Osteocyte (in vitro differentiated cells): Measurements from ENCODE around the gene SAMD1. TPM values are rescaled to one million over a fixed set of nuclear protein-coding genes. Genes with fewer than 3 reads are reported as not detected.

Experiments
- DNase-seq: peaks from one replicate; pipeline ENCODE4 v3.0.0; 2021; ENCODE audit warnings: mixed read lengths; ENCODE audit not compliant: unreplicated experiment; ENCODE audit errors: extremely low spot score
- H3K27ac Mint-ChIP-seq: one replicate; pipeline ENCODE4 v1.8.0; 2021; ENCODE audit warnings: mild to moderate bottlenecking, mixed read lengths; ENCODE audit not compliant: unreplicated experiment
- H3K27me3 Mint-ChIP-seq: one replicate; pipeline ENCODE4 v1.8.0; 2021; ENCODE audit warnings: mixed read lengths; ENCODE audit not compliant: unreplicated experiment
- H3K36me3 Mint-ChIP-seq: one replicate; pipeline ENCODE4 v1.8.0; 2021; ENCODE audit warnings: mixed read lengths; ENCODE audit not compliant: unreplicated experiment
- H3K4me1 Mint-ChIP-seq: one replicate; pipeline ENCODE4 v1.8.0; 2021; ENCODE audit warnings: mixed read lengths; ENCODE audit not compliant: unreplicated experiment
- H3K4me3 Mint-ChIP-seq: one replicate; pipeline ENCODE4 v1.8.0; 2021; ENCODE audit warnings: mild to moderate bottlenecking, moderate library complexity, mixed read lengths; ENCODE audit not compliant: unreplicated experiment
- H3K9me3 Mint-ChIP-seq: one replicate; pipeline ENCODE4 v1.8.0; 2021; ENCODE audit warnings: mixed read lengths; ENCODE audit not compliant: unreplicated experiment
- total RNA-seq: library from RNA; stranded (reverse); gene quantifications from 2 replicates; pipeline ENCODE4 v1.2.1, GENCODE V29; 2021
- TF ChIP-seq, protein P1 (sequence below): fragments of 200-600 bp; sonication (generic); IDR thresholded peaks from 2 replicates; pipeline ENCODE4 v1.5.0; 2021; ENCODE audit warnings: antibody characterized with exemption, mild to moderate bottlenecking, moderate library complexity

SAMD1 gene
- total RNA-seq, 1 donor from 2014 or later: 34.9 TPM

DNA sequence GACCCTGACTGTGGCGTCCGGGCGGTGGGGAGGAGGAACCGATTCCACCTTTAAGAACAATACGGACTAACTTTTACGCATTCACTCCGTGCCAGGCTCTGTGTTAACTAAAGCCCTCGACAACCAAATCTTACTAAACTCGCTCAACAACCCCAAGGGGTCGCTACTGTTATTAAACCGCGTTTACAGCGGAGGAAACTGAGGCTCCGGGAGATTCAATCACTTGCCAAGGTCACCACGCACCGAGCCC, 1.2 kb downstream of the SAMD1 start:
- TF ChIP-seq, protein P1, sequence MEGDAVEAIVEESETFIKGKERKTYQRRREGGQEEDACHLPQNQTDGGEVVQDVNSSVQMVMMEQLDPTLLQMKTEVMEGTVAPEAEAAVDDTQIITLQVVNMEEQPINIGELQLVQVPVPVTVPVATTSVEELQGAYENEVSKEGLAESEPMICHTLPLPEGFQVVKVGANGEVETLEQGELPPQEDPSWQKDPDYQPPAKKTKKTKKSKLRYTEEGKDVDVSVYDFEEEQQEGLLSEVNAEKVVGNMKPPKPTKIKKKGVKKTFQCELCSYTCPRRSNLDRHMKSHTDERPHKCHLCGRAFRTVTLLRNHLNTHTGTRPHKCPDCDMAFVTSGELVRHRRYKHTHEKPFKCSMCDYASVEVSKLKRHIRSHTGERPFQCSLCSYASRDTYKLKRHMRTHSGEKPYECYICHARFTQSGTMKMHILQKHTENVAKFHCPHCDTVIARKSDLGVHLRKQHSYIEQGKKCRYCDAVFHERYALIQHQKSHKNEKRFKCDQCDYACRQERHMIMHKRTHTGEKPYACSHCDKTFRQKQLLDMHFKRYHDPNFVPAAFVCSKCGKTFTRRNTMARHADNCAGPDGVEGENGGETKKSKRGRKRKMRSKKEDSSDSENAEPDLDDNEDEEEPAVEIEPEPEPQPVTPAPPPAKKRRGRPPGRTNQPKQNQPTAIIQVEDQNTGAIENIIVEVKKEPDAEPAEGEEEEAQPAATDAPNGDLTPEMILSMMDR: peak; percentile 40
- Mint-ChIP-seq H3K4me3 (peak overlapping the region; percentile 74), H3K27me3 (no peaks in the 10 kb centered on the region), H3K36me3 (peaks cover 11% of the 10 kb centered on the region), H3K9me3 (no peaks in the 10 kb centered on the region), H3K4me1 (peaks cover 15% of the 10 kb centered on the region), H3K27ac (peak overlapping the region; percentile 42)
- DNase-seq: no peak

DNA sequence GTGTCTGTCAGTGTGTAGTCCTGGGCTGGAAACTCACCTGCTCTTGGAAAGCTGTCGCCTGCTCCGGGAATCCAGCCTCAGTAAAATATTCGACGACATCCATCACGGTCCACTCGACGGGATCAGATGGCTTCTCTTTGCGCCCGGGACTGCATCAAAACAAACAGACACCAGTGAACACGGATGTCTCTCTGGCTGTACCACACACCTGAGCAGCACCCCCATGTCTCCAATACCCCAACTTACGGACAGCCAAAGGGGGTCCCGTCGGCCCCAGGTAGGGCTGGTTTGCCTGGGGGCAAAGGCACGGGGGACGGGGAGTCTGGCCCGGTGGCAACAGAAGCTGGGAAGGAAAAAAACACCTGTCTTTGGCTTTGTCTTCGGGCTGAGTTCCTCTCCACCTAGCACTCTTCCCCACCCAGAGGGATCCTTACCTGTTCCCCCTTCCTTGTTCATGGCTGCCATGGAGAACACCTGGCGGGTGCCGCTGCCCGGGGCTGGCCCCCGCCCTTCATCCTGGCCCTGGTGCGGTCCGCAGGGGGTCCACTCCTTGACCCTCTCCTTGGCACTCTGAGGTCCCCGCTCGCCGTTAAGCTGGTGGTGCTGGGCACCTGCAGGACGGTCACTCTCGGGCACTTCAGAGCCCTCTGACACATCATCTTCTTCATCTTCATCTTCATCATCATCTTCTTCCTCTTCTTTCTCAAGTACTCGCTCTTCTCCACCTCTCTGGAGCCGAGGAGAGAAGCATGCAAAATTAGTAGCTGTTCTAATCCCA, 1.7 kb downstream of the SAMD1 start:
- H3K27ac Mint-ChIP-seq: peak overlapping the region; percentile 42

DNA sequence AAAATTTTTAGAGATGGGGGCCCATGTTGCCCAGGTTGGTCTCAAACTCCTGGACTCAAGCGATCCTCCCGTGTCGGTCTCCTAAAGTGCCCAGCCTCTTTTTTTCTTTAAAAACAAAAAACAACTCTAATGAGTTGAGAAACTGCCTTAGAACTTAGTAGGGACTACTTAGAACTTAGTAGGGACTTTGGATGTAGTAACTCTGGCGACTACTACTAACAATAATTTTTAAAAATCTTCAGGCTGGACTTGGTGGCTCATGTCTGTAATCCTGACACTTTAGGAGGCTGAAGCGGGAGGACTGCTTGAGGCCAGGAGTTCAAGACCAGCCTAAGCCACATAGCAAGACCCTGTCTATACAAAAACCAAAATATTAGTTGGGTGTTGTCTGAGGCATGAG, 4.5 kb downstream of the SAMD1 start:
- no peaks in the 10 kb centered on the region for H3K27me3 Mint-ChIP-seq
- no peak for DNase-seq
- H3K9me3 Mint-ChIP-seq: no peaks in the 10 kb centered on the region
- TF ChIP-seq, protein P1: no peak
- peaks cover 18% of the 10 kb centered on the region for H3K4me1 Mint-ChIP-seq
- no peak overlapping the region for H3K4me3 Mint-ChIP-seq
- no peak overlapping the region for H3K27ac Mint-ChIP-seq
- H3K36me3 Mint-ChIP-seq: peaks cover 11% of the 10 kb centered on the region

More for the DNA sequence above, 1.7 kb downstream of the SAMD1 start:
- Mint-ChIP-seq H3K27me3 (no peaks in the 10 kb centered on the region), H3K4me1 (peaks cover 15% of the 10 kb centered on the region), H3K36me3 (peaks cover 11% of the 10 kb centered on the region), H3K4me3 (peak overlapping the region; percentile 74), H3K9me3 (no peaks in the 10 kb centered on the region)
- TF ChIP-seq, protein P1: no peak
- no peak for DNase-seq

- no peak within 1 kb of the TSS for H3K27ac Mint-ChIP-seq
- H3K4me3 Mint-ChIP-seq: no peak within 1 kb of the TSS
- TF ChIP-seq, protein P1: no peak
- H3K36me3 Mint-ChIP-seq: peaks cover 11% of the 10 kb centered on the region
- DNase-seq: no peak
- no peaks in the 10 kb centered on the region for H3K27me3 Mint-ChIP-seq
- peaks cover 20% of the 10 kb centered on the region for H3K4me1 Mint-ChIP-seq
- H3K9me3 Mint-ChIP-seq: no peaks in the 10 kb centered on the region
These were observed 5.1 kb downstream of the SAMD1 start, which contains the start of gene C19orf67 for GRCh38 chr19:14085309-14085995. C19orf67 (minus strand) TSS chr19:14085783; CDS start chr19:14085627, 156 bp downstream.

DNA sequence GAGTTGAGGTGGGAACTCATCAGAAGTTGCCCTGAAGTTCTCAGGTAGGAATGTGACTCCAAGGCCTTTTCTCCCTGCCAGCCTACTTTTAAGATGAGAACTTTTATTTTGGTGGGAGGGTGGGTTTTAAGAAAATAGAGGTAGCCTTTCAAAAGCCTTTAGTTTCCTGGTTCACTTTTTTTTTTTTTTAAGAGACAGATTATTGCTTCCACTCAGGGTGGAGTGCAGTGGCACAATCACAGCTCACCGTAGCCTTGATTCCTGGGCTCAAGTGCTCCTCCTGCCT, 7.9 kb downstream of the SAMD1 start:
- Mint-ChIP-seq H3K9me3 (no peaks in the 10 kb centered on the region), H3K36me3 (peaks cover 2% of the 10 kb centered on the region), H3K27ac (no peak overlapping the region), H3K27me3 (no peaks in the 10 kb centered on the region), H3K4me3 (peak overlapping the region; percentile 97), H3K4me1 (peaks cover 21% of the 10 kb centered on the region)
- DNase-seq: no peak
- TF ChIP-seq, protein P1: no peak
